Activated CD4-positive, alpha-beta memory T cell treated with anti-CD3 and anti-CD28 coated beads, Interleukin-2, amount 10 ng/mL, durations not matched to agents 7 days and 5 days (primary cell): Measurements from ENCODE around the gene CRIP1. TPM values are rescaled to one million over a fixed set of nuclear protein-coding genes. Genes with fewer than 3 reads are reported as not detected.

Experiments used
- CTCF ChIA-PET: fragments of 350-600 bp; sonication (Branson Sonifier 250); formaldehyde crosslinking; loops from one replicate; lab custom pipeline; 2021; ENCODE audit warnings: antibody characterized with exemption, inconsistent platforms; lab: Charles Lee
- POLR2A ChIA-PET: fragments of 350-600 bp; sonication (Branson Sonifier 250); formaldehyde crosslinking; loops from one replicate; lab custom pipeline; 2021; ENCODE audit warnings: antibody characterized with exemption; lab: Charles Lee
- DNase-seq: peaks from one replicate; pipeline ENCODE4 v3.0.0-alpha.2; 2020
- H3K27ac Mint-ChIP-seq: one replicate; pipeline ENCODE4 v1.8.0; 2021; ENCODE audit warnings: mild to moderate bottlenecking, mixed read lengths
- H3K27me3 Mint-ChIP-seq: one replicate; pipeline ENCODE4 v1.8.0; 2021; ENCODE audit warnings: mixed read lengths
- H3K36me3 Mint-ChIP-seq: one replicate; pipeline ENCODE4 v1.8.0; 2021; ENCODE audit warnings: low read depth, mixed read lengths
- H3K4me1 Mint-ChIP-seq: one replicate; pipeline ENCODE4 v1.8.0; 2021; ENCODE audit warnings: mixed read lengths
- H3K4me3 Mint-ChIP-seq: one replicate; pipeline ENCODE4 v1.8.0; 2021; ENCODE audit warnings: mild to moderate bottlenecking, mixed read lengths
- H3K9me3 Mint-ChIP-seq: one replicate; pipeline ENCODE4 v1.8.0; 2021; ENCODE audit warnings: mixed read lengths
- total RNA-seq, 2 experiments: library from RNA; stranded (reverse); gene quantifications; one replicate each; pipeline ENCODE4 v1.2.3, GENCODE V29; 2021

The CRIP1 gene
- total RNA-seq, 2 experiments from 2014 or later: 875 to 883 TPM

DNA sequence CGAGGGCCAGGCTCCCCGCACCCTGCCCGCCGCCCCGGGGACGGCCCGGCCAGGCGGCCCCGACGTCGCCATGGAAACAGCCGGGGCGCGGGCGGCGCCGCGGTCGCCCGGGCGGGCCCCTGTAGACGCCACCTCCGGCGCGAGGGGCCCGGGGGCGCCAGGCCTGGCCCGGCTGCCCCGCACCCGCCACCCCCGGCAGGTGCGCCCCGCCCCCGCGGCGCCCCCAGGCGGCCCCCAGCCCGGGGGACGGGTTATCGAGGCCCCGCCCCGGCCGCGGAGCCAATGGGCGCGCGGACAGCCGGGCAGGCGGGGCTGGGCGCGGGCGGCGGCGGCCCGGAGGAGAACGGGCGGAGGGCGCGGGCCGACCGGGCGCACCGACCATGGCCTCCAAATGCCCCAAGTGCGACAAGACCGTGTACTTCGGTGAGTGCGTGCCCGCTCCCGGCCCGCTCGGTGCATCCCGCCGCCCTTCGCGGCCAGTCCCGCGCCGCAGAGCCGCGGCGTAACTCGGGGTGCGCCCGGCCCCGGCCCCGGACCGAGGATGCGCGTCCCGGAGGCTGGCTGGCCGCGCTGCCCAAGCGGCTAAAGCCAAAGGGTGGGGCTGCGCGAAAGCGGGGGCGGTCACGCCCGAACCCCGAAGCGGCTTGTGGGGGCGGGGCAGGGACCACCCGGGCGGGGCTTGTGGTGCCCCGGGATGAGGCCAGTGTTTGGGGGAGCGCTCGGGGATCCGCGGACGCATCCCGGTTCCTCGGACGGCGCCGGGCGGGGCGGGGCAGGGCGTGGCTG, 12.0 kb upstream of the CRIP1 start, which contains the start of gene CRIP2:
Gene CRIP2 (plus strand): TSS at position 339 of the 786 bp plus-strand sequence. CDS start 42 bp downstream, at position 381.
- POLR2A ChIA-PET: interaction anchor here (1.5 kb wide), 1 partner anchor 15 kb away, joined by 7 read pairs; no protein-coding TSS in a partner anchor
- Mint-ChIP-seq H3K4me1 (peaks cover 11% of the 10 kb centered on the region), H3K27ac (no peak within 1 kb of the TSS), H3K4me3 (peak within 1 kb of the TSS; percentile 71), H3K9me3 (no peaks in the 10 kb centered on the region), H3K27me3 (peaks cover 27% of the 10 kb centered on the region), H3K36me3 (peaks cover 5% of the 10 kb centered on the region)
- peak; percentile 44 for DNase-seq
- CTCF ChIA-PET: interaction anchor here (1.6 kb wide), 1 partner anchor 15 kb away, joined by 5 read pairs; no protein-coding TSS in a partner anchor

DNA sequence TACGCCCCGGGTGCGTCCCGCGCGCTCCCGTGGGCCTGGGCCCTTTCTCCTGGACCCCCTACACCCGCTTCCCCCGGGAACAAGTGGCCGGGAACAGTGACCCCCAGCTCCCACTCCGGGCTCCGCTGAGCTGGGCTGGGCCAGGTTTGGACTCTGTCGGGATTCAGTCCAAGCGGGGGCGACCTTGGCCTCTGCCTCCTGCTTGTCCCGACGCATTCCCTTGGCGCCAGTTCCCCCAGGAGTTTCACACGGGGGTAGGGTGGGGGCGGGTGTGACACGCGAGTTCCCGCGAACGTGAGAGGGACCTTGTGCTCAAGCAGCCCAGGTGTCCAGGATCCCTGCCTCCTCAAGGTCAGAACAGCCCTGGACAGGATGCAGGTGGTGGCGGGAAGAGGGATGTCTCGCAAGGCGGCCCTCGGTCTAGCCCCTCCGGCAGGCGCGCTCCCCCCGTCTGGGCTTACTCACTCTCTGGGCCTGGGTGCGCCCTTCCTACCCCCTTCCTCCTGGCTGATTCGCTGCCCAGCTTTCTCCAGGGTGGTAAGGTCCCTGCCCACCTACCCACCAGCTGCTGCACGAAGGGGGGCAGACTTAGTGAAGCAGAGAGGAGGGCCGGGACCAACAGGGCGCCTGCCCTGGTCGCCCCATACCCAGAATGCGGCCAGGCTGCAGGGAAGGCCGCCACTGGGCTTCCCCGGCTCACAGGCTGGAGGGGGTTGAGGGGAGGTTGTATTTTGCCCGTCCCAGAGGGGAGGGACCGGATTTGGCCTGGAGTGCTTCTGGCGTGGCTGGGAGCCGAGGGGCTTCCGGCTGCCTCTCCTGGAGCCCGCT, 11.2 kb upstream of the CRIP1 start:
- H3K9me3 Mint-ChIP-seq: no peaks in the 10 kb centered on the region
- H3K4me1 Mint-ChIP-seq: peaks cover 16% of the 10 kb centered on the region
- H3K27ac Mint-ChIP-seq: no peak overlapping the region
- ChIA-PET CTCF (no interaction called here), POLR2A (interaction anchor here (3.8 kb wide), 1 partner anchor 15 kb away, joined by 19 read pairs; the partner anchor contains the start of gene TEDC1)
- peaks cover 5% of the 10 kb centered on the region for H3K36me3 Mint-ChIP-seq
- H3K4me3 Mint-ChIP-seq: peak overlapping the region; percentile 27
- H3K27me3 Mint-ChIP-seq: peaks cover 32% of the 10 kb centered on the region
- no peak for DNase-seq

- Mint-ChIP-seq H3K4me3 (peak overlapping the region; percentile 27), H3K4me1 (peaks cover 24% of the 10 kb centered on the region), H3K27ac (no peak overlapping the region), H3K9me3 (no peaks in the 10 kb centered on the region), H3K27me3 (peaks cover 34% of the 10 kb centered on the region), H3K36me3 (peaks cover 5% of the 10 kb centered on the region)
- ChIA-PET CTCF (interaction anchor here (1.1 kb wide), 1 partner anchor 52 kb away, joined by 3 read pairs; no protein-coding TSS in a partner anchor), POLR2A (interaction anchor here (1.3 to 3.8 kb wide), 2 partner anchors 14 to 77 kb away, joined by 4 to 19 read pairs; partner anchors contain the start of gene TEDC1)
- DNase-seq: no peak
Measured at GRCh38 chr14:105476097-105476830, 10.4 kb upstream of the CRIP1 start.

DNA sequence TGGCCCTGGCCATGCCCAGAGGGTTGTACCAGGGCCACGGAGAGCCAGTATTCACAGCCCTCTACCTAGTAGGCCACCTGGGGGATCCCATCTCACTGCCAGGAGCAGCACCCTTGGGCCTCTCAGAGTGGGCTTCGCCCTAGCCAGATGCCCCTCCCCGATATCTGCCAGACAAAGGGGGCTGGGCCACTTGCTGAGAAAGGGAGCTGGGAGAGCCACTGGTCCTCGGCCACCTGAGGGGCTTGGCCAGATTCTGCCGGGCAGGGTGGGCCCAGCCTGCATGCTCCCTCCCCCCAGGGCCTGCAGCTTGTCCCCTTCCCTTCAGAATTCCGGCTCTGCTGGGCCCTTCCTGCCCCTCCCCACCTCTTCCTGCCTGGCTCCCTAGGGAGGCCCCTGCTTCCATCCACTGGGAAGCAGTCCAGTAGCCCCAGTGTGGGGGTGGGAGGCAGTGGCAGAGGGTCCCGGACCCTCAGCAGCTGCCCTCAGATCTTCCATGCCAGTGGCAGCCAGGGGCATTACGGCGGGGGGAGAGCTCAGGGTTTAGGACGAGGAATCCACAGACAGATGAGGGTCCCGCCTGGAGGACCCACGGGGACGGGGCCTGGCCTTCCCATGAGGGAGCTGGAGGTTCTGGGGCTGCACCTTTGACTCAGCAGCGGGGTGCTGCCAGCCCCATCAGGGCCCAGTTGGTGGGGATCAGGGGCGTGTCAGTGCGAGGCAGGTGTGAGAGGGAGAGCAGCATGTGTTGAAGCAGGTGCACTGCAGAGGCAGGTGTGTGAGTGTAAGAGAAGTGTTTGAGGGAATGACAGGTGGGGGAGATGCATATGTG, 9.6 kb upstream of the CRIP1 start:
- H3K27me3 Mint-ChIP-seq: peaks cover 34% of the 10 kb centered on the region
- ChIA-PET CTCF (interaction anchor here (1.1 kb wide), 1 partner anchor 51 kb away, joined by 3 read pairs; no protein-coding TSS in a partner anchor), POLR2A (interaction anchor here (1.3 to 3.8 kb wide), 2 partner anchors 14 to 78 kb away, joined by 4 to 19 read pairs; partner anchors contain the start of gene TEDC1)
- DNase-seq: no peak
- H3K4me3 Mint-ChIP-seq: no peak overlapping the region
- peaks cover 5% of the 10 kb centered on the region for H3K36me3 Mint-ChIP-seq
- no peaks in the 10 kb centered on the region for H3K9me3 Mint-ChIP-seq
- H3K27ac Mint-ChIP-seq: no peak overlapping the region
- peaks cover 30% of the 10 kb centered on the region for H3K4me1 Mint-ChIP-seq

DNA sequence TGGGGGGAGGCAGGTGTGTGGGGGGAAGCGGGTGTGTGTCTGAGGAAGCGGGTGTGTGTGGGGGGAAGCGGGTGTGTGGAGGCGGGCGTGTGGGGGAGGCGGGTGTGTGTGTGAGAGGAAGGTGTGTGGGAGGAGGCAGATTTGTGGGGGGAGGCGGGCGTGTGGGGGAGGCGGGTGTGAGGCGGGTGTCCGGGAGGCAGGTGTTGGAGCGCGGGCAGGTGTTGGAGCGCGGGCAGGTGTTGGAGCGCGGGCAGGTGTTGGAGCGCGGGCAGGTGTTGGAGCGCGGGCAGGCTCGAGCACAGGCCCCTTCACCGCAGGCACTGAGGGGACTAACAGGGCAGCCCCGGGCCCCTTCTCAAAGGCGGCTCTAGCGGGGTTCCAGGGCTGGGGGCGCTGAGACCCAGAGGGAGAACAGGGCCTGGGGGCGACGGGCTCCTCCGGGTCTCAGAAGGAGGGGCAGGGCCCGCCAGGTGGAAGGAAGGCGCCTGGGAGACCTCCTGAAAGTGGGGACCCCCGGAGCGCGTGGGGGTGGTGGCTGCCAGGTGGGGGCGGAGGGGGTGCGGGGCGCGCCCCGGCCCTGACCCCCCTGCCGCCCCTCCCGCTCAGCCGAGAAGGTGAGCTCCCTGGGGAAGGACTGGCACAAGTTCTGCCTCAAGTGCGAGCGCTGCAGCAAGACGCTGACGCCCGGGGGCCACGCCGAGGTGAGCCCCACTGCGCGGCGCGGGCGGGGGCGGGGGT, 8.9 kb upstream of the CRIP1 start:
- H3K4me1 Mint-ChIP-seq: peaks cover 38% of the 10 kb centered on the region
- H3K27me3 Mint-ChIP-seq: peaks cover 34% of the 10 kb centered on the region
- no peaks in the 10 kb centered on the region for H3K9me3 Mint-ChIP-seq
- no peak overlapping the region for H3K27ac Mint-ChIP-seq
- DNase-seq: no peak
- no peak overlapping the region for H3K4me3 Mint-ChIP-seq
- peaks cover 5% of the 10 kb centered on the region for H3K36me3 Mint-ChIP-seq
- POLR2A ChIA-PET: interaction anchor here (1.3 to 3.8 kb wide), 2 partner anchors 13 to 79 kb away, joined by 4 to 19 read pairs; partner anchors contain the start of gene TEDC1
- CTCF ChIA-PET: no interaction called here

DNA sequence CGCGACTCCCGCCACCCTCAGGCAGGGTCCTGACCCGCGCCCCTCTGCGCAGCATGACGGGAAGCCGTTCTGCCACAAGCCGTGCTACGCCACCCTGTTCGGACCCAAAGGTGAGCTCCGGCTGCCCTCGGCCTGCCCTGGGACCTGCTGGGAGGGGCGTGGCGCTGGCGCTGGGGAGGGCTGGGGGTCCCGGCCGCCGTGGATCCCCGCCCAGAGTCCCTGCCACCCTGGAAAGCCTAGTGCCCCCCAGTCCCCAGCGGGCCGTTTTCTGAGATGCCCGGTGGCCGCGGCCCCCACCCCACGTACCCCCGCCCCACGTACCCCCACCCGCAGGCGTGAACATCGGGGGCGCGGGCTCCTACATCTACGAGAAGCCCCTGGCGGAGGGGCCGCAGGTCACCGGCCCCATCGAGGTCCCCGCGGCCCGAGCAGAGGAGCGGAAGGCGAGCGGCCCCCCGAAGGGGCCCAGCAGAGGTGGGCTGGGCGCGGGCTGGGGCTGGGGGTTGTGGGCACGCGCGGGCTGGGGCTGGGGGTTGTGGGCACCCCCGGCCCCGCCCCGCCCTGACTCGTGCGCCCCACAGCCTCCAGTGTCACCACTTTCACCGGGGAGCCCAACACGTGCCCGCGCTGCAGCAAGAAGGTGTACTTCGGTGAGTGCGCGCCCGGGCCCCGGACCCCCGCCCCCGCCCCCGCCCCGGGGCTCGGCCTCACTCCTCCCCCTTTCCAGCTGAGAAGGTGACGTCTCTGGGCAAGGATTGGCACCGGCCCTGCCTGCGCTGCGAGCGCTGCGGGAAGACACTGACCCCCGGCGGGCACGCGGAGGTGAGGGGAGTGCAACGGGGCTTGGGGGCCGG, 8.1 kb upstream of the CRIP1 start:
- Mint-ChIP-seq H3K4me1 (peaks cover 35% of the 10 kb centered on the region), H3K9me3 (no peaks in the 10 kb centered on the region), H3K27me3 (peaks cover 34% of the 10 kb centered on the region), H3K27ac (no peak overlapping the region), H3K4me3 (no peak overlapping the region), H3K36me3 (peaks cover 5% of the 10 kb centered on the region)
- no peak for DNase-seq
- ChIA-PET POLR2A (interaction anchor here (3.8 kb wide), 1 partner anchor 12 kb away, joined by 19 read pairs; the partner anchor contains the start of gene TEDC1), CTCF (no interaction called here)

DNA sequence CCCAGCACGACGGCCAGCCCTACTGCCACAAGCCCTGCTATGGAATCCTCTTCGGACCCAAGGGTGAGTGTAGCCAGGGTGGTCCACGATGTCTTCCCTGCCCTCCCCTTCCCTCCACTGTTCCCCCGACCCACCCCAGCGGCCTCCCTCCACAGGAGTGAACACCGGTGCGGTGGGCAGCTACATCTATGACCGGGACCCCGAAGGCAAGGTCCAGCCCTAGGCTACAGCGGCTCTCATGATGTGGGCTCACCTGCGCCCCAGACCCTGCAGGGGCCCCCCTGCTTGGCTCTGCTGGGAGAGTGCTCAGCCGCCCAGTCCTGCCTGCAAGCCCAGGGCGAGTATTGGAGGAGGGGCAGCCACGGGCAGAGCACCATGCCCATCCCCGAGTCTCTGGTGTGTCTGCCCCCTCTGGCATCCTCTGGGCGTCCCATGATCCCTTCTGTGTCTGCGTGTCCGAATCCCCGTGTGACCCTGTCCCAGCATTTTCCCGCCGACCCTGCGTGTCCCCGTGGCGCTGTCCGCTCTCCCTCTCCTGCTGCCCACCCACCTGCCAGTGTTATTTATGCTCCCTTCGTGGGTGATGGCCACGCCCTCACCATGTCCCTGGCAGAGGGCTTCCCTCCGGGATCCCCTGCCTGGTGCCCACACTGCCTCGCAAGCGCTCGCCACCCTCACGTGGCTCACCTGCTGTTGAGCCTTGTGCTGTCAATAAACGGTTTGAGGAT, 7.1 kb upstream of the CRIP1 start:
- peaks cover 34% of the 10 kb centered on the region for H3K27me3 Mint-ChIP-seq
- H3K9me3 Mint-ChIP-seq: no peaks in the 10 kb centered on the region
- peaks cover 39% of the 10 kb centered on the region for H3K4me1 Mint-ChIP-seq
- no peak overlapping the region for H3K4me3 Mint-ChIP-seq
- ChIA-PET CTCF (interaction anchor here (1.0 to 2.8 kb wide), 2 partner anchors 11 to 90 kb away, joined by 3 to 112 read pairs; partner anchors contain the start of gene TEDC1), POLR2A (interaction anchor here (3.6 kb wide), 1 partner anchor 12 kb away, joined by 85 read pairs; the partner anchor contains the start of gene TEDC1)
- no peak overlapping the region for H3K27ac Mint-ChIP-seq
- H3K36me3 Mint-ChIP-seq: peaks cover 5% of the 10 kb centered on the region
- no peak for DNase-seq

GRCh38 chr14:105480199-105480746, 6.4 kb upstream of the CRIP1 start:
- Mint-ChIP-seq H3K9me3 (no peaks in the 10 kb centered on the region), H3K4me1 (peaks cover 43% of the 10 kb centered on the region), H3K36me3 (peaks cover 5% of the 10 kb centered on the region), H3K27ac (no peak overlapping the region), H3K4me3 (no peak overlapping the region), H3K27me3 (peaks cover 33% of the 10 kb centered on the region)
- ChIA-PET POLR2A (interaction anchor here (1.0 to 3.7 kb wide), 8 partner anchors 8 to 179 kb away, joined by 3 to 85 read pairs (median 8); partner anchors contain the start of genes BRF1, PACS2, TEDC1 and TEX22), CTCF (interaction anchor here (0.6 to 2.8 kb wide), 17 partner anchors 9 to 423 kb away, joined by 3 to 112 read pairs (median 4); partner anchors contain the start of genes BTBD6, MTA1, TEDC1 and TEX22)
- DNase-seq: no peak
